CD4-positive, alpha-beta T cell (primary cell): ENCODE results near the gene PRKN. TPM values are rescaled to one million over a fixed set of nuclear protein-coding genes. Genes with fewer than 3 reads are reported as not detected.

Experiments
- ATAC-seq: fragments of 200-7000 bp; cut with Tn5 transposase; one replicate; pipeline ENCODE4 v1.10.0; 2022; ENCODE audit warnings: mild to moderate bottlenecking; ENCODE audit not compliant: poor library complexity
- CTCF ChIA-PET: fragments of 350-600 bp; sonication (Branson Sonifier 250); formaldehyde crosslinking; loops from one replicate; lab custom pipeline; 2021; ENCODE audit warnings: antibody characterized with exemption, inconsistent platforms; lab: Charles Lee
- POLR2A ChIA-PET: fragments of 350-600 bp; sonication (Branson Sonifier 250); formaldehyde crosslinking; loops from one replicate; lab custom pipeline; 2021; ENCODE audit warnings: antibody characterized with exemption, inconsistent platforms; lab: Charles Lee
- DNase-seq, 14 experiments: peaks; one replicate each; pipeline ENCODE4 v3.0.0-alpha.2; 2013 to 2020; ENCODE audit warnings: mixed read lengths in 2 of 14
- H3K27ac ChIP-seq, 2 donors: one replicate each; pipeline versions ENCODE4 v1.5.1 to v1.7.0; 2013; ENCODE audit warnings: low read length in 2 of 2, low read depth in 1 of 2, mild to moderate bottlenecking in 1 of 2
- H3K27me3 ChIP-seq, 2 experiments: 1 replicate in 1 of 2; 2 replicates in 1 of 2; pipeline versions ENCODE4 v1.6.1 to v1.7.0; 2013; ENCODE audit warnings: low read length in 2 of 2, control low read depth in 1 of 2, mild to moderate bottlenecking in 1 of 2, moderate library complexity in 1 of 2; ENCODE audit not compliant: insufficient read depth in 2 of 2, control insufficient read depth in 1 of 2
- H3K36me3 ChIP-seq: one replicate; pipeline ENCODE4 v1.6.1; 2013; ENCODE audit warnings: low read length, control low read depth; ENCODE audit not compliant: insufficient read depth
- H3K4me1 ChIP-seq: one replicate; pipeline ENCODE4 v1.6.1; 2013; ENCODE audit warnings: low read length, control low read depth; ENCODE audit not compliant: insufficient read depth
- H3K4me3 ChIP-seq: one replicate; pipeline ENCODE4 v1.5.1; 2013; ENCODE audit warnings: mild to moderate bottlenecking, low read length, moderate library complexity
- H3K9me3 ChIP-seq, 2 experiments: 1 replicate in 1 of 2; 2 replicates in 1 of 2; pipeline versions ENCODE4 v1.6.1 to v1.7.0; 2013; ENCODE audit warnings: low read length in 2 of 2, mild to moderate bottlenecking in 2 of 2, control low read depth in 1 of 2, moderate library complexity in 1 of 2; ENCODE audit not compliant: control insufficient read depth in 1 of 2, insufficient read depth in 1 of 2
- H3K27ac Mint-ChIP-seq: one replicate; pipeline ENCODE4 v1.8.0; 2020; ENCODE audit warnings: mixed read lengths
- H3K27me3 Mint-ChIP-seq: one replicate; pipeline ENCODE4 v1.8.0; 2021; ENCODE audit warnings: mixed read lengths
- H3K36me3 Mint-ChIP-seq: one replicate; pipeline ENCODE4 v1.8.0; 2021; ENCODE audit warnings: low read depth, mixed read lengths
- H3K4me1 Mint-ChIP-seq: one replicate; pipeline ENCODE4 v1.8.0; 2021; ENCODE audit warnings: low read depth, mixed read lengths
- H3K4me3 Mint-ChIP-seq: one replicate; pipeline ENCODE4 v1.8.0; 2020; ENCODE audit warnings: mild to moderate bottlenecking, mixed read lengths
- H3K9me3 Mint-ChIP-seq: one replicate; pipeline ENCODE4 v1.8.0; 2020; ENCODE audit warnings: mixed read lengths
- intact Hi-C, 2 experiments: fragments of 100-400 bp; cut with DNase I in 1 of 2; cut with micrococcal nuclease in 1 of 2; formaldehyde crosslinking; loops; one replicate each; pipeline versions ENCODE4 v1.15.1 to v1.9.0; 2023 to 2025; cut with DNase I, micrococcal nuclease
- total RNA-seq, 174 experiments: library from RNA in 2 of 174; stranded (reverse) in 2 of 174; gene quantifications; one replicate each; pipeline ENCODE4 v1.2.3 and lab custom pipeline; 2021 to 2026
- TF ChIP-seq, protein P1 (sequence below): fragments of 200-600 bp; IDR thresholded peaks from one replicate; pipeline ENCODE4 v1.8.0; 2022; ENCODE audit warnings: antibody characterized with exemption, mild to moderate bottlenecking

PRKN gene
- total RNA-seq, 2 experiments from 2014 or later, result 5.2 to 5.4 TPM

DNA sequence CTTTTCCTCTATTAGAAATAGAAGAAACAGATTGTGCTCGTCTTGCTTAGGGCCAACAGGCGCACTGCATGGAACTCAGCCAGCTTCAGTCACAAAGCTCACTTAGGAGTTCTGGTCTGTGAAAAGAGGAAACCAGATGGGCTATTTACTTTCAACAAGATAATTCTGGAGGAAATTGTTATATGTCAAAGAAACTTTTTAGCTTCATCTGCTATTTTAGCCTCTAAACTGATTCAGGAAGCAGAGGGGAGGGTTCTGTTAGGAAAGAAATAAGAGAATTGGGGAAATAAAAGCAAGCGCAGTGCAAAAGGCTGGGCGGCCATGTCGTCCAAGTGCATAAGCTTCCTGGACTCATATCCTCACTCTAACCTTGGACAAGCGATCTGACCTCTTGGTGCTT lies 21.3 kb downstream of the PRKN start:
- Histone ChIP-seq H3K4me3 (no peak overlapping the region), H3K9me3 (no peaks in the 10 kb centered on the region), H3K27me3 (no peaks in the 10 kb centered on the region), H3K4me1 (no peaks in the 10 kb centered on the region), H3K36me3 (no peaks in the 10 kb centered on the region), H3K27ac (no peak overlapping the region)
- intact Hi-C loops, result no loop called here
- ATAC-seq, result no peak
- H3K4me1 Mint-ChIP-seq, result no peaks in the 10 kb centered on the region
- ChIA-PET POLR2A (no interaction called here), CTCF (interaction anchor here (0.6 kb wide), 1 partner anchor 1099 kb away, joined by 3 read pairs; no protein-coding TSS in a partner anchor)
- H3K27ac Mint-ChIP-seq, result no peak overlapping the region
- no peak for DNase-seq
- no peak overlapping the region for H3K4me3 Mint-ChIP-seq
- TF ChIP-seq, protein P1, sequence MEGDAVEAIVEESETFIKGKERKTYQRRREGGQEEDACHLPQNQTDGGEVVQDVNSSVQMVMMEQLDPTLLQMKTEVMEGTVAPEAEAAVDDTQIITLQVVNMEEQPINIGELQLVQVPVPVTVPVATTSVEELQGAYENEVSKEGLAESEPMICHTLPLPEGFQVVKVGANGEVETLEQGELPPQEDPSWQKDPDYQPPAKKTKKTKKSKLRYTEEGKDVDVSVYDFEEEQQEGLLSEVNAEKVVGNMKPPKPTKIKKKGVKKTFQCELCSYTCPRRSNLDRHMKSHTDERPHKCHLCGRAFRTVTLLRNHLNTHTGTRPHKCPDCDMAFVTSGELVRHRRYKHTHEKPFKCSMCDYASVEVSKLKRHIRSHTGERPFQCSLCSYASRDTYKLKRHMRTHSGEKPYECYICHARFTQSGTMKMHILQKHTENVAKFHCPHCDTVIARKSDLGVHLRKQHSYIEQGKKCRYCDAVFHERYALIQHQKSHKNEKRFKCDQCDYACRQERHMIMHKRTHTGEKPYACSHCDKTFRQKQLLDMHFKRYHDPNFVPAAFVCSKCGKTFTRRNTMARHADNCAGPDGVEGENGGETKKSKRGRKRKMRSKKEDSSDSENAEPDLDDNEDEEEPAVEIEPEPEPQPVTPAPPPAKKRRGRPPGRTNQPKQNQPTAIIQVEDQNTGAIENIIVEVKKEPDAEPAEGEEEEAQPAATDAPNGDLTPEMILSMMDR, result no peak
- no peaks in the 10 kb centered on the region for H3K36me3 Mint-ChIP-seq
- no peaks in the 10 kb centered on the region for H3K27me3 Mint-ChIP-seq
- no peaks in the 10 kb centered on the region for H3K9me3 Mint-ChIP-seq

DNA sequence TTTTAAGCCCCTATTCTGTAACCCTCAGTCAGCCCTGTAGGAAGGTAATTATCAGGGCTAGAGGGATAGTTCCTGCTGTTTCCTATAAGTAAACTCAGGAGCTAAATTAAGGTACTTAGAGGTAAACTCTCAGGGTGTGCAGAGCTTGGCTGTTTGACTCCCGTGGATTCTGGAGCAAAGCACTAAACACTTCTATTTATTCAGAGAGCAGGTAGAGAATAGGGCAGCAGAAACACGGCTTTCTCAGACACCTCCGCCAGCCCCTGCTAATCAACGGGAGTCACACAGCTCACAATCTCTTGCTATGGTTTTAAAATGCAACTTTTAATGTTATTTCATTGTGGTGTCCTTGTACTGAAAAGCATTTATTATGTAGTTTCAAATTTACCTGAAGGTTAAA lies 21.8 kb downstream of the PRKN start:
- no peak overlapping the region for H3K27ac ChIP-seq
- H3K4me1 ChIP-seq, result no peaks in the 10 kb centered on the region
- no peaks in the 10 kb centered on the region for H3K36me3 Mint-ChIP-seq
- ChIA-PET POLR2A (no interaction called here), CTCF (interaction anchor here (0.6 kb wide), 2 partner anchors 190 to 1100 kb away, joined by 3 read pairs; no protein-coding TSS in a partner anchor)
- no peak overlapping the region for H3K4me3 Mint-ChIP-seq
- no peak for ATAC-seq
- H3K9me3 ChIP-seq, result no peaks in the 10 kb centered on the region
- TF ChIP-seq, protein P1, result no peak
- DNase-seq, result no peak
- no peaks in the 10 kb centered on the region for H3K4me1 Mint-ChIP-seq
- intact Hi-C loops, result no loop called here
- no peak overlapping the region for H3K4me3 ChIP-seq
- no peaks in the 10 kb centered on the region for H3K27me3 Mint-ChIP-seq
- no peaks in the 10 kb centered on the region for H3K9me3 Mint-ChIP-seq
- H3K36me3 ChIP-seq, result no peaks in the 10 kb centered on the region
- no peak overlapping the region for H3K27ac Mint-ChIP-seq
- no peaks in the 10 kb centered on the region for H3K27me3 ChIP-seq

DNA sequence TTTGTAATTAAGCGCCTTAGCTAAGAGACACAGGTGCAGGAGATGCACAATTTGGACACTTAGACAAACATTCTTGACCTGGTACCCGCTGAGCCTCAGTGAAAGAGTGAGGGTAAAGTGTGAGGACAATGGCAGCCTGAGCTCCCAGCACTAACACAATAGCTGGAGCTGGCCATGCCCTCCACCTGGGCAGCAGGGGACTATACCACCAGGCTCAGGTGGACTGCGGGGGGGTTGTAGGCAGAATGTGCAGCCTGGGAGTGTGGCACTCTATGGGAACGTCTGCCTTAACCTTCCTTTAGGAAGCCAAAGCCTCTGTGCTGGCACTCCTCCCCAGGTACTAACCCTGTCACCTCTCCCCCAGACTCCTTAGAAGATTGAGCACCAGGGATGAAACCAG lies 23.6 kb downstream of the PRKN start:
- no peaks in the 10 kb centered on the region for H3K9me3 Mint-ChIP-seq
- H3K27ac ChIP-seq, result no peak overlapping the region
- H3K9me3 ChIP-seq, result no peaks in the 10 kb centered on the region
- H3K36me3 Mint-ChIP-seq, result no peaks in the 10 kb centered on the region
- CTCF ChIA-PET, result no interaction called here
- no peaks in the 10 kb centered on the region for H3K4me1 ChIP-seq
- no peaks in the 10 kb centered on the region for H3K4me1 Mint-ChIP-seq
- POLR2A ChIA-PET, result no interaction called here
- intact Hi-C loops, result no loop called here
- TF ChIP-seq, protein P1, result no peak
- no peak overlapping the region for H3K4me3 ChIP-seq
- H3K27me3 Mint-ChIP-seq, result no peaks in the 10 kb centered on the region
- ATAC-seq (no peak), DNase-seq (no peak)
- no peak overlapping the region for H3K27ac Mint-ChIP-seq
- H3K27me3 ChIP-seq, result no peaks in the 10 kb centered on the region
- H3K36me3 ChIP-seq, result no peaks in the 10 kb centered on the region
- H3K4me3 Mint-ChIP-seq, result no peak overlapping the region
